ENCODE results near the gene FCSK.
"Not testable (repeated sequence)": the region's sequence is repeated elsewhere in the genome, so short reads cannot be mapped to it uniquely, and the experiment has no call there.

The FCSK gene

DNA sequence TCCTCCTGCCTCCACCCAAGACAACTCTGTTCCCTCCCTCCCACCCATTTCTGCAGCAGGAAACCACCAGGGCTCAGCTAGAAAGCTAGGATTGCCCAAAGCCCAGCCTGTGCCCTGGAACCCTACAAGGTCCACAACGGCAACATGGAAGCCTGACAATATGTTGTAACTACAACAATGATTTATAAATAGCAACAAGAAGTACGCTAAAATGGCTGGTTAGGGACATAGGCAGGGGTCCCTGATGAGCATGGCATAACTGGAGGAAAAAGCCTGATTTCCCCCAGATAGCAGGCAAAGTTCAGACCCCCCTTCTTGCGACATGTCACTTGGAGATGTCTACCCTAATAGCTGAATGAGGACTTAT is 22.1 kb upstream of the FCSK start:
- no peak for DNase-seq (ENCODE audit: low read depth)

DNA sequence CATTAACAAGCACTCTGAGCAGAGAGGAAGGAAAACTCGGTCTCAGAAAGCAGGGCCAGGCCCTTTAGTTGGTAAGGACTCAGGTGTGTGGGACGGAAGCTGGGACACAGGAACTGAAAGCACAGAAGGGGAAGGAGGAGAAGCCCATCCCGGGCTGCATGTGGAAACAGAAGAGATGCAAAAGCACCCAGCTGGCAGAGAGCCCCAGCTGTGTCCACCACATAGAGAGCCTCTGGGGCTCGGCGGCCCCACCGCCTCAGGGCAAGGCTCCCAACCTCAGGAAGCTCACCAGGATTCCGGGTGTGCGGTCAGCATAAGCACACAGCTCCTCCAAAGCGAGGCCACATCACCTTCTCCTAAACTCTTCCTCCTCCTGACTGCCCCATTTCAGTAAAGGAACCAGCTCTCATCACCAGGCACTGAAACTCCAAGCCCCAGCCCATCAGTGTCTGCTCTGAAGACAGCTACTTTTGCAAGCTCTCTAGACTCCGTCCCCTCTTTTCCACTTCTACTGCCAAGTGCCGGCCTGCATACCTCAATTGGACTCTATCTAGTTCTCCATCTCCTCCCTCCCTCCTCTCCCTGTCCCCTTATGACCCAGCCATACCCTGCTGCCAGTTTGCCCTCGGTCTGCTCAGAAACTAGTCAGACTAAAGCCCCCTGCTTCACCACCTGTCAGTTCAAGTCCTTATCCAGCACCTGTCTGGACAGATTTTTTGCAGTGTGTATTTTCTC is 21.5 kb upstream of the FCSK start:
- DNase-seq (ENCODE audit: low read depth): no peak

DNA sequence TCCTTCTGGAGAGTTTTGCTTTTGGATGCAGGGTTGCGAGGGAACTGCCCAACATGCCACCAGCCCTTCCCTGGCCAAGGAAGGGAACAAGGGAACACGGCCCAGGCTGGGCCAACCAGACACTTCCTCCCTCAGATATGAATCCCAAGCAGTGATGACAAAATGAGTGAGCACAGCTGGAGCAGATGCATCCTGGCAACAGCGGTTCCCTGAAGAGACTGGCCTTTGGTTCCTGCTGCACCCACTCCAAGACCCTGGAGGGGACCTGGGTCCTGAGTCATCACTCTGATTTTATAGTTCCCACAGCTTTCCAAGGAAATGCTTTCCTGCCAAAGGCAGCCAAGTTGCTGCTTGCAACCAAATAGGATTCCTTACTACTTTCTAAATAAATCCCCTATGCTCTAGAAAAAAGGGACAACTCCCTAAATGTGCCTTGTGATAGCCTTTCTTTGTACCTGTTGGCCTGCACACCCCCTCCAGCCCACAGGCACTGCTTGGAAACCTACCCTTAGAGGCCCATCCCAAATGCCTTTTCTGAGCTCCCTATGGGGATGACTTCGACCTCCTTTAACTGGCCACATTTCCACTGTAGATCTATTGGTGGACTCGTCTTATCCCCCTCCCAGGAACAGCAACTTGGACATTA is 20.8 kb upstream of the FCSK start:
- DNase-seq (ENCODE audit: low read depth): no peak

DNA sequence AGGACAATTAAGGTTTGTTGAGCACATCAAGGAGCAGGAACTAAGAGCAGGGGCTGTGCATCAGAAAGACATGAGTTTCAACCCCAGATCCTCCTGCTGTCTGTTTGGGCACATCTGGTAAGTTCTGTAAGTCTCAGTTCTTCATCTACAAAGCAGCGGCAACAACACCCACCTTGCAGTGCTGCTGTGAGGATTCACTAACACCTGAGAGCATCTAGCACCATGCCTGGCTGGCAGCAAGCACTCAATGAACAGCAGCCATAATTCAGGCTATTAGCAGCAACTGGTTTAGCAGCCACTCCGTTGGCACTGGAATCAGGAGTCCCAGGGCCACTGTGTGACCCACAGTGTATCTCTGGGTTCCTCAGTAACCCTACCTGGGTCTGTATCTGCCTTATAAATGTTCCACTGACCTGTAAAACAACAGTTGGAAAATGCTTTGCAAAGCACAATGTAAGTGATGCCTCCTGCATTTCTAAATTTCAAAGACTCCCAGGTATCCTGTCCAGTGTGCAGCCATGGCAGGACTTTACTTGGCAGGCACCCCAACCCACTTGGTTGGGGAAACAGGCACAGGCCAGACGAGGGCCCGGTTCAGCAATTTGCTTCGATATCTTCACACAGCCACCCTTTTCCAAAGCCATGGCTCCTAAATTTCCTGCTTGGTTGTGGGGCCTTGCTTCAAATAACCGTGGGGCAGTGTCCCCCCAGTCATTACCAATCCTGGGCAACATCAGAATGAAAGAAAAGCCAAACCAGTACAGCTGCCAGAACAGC is 19.7 kb upstream of the FCSK start:
- no peak for DNase-seq (ENCODE audit: low read depth)

DNA sequence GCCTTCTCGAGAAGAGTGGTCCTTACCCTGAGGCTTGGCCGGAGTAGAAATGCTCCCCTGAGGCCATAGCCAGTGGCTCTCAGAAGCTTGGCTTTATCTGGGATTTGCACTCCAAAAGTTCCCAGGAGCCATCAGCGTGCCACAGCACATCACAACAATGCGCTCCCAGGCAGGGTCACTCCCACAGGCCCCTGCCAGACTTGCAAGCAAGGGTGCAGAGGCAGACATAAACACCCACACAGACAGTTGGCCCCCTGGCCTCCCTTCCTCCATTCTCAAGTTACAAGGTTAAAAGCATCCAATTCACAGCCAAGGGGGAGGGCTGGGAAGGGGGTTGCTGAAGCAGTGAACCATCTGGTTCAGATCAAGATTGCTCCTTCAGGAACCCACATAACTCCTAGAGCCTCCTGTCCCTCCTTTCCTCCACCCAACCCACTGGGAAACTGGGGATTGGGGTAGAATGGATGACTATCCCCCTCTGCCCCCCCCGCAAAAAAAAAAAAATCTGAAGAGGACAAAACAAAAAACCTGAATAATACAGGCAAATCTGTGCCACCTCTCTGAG is 17.3 kb upstream of the FCSK start:
- DNase-seq (ENCODE audit: low read depth): no peak

DNA sequence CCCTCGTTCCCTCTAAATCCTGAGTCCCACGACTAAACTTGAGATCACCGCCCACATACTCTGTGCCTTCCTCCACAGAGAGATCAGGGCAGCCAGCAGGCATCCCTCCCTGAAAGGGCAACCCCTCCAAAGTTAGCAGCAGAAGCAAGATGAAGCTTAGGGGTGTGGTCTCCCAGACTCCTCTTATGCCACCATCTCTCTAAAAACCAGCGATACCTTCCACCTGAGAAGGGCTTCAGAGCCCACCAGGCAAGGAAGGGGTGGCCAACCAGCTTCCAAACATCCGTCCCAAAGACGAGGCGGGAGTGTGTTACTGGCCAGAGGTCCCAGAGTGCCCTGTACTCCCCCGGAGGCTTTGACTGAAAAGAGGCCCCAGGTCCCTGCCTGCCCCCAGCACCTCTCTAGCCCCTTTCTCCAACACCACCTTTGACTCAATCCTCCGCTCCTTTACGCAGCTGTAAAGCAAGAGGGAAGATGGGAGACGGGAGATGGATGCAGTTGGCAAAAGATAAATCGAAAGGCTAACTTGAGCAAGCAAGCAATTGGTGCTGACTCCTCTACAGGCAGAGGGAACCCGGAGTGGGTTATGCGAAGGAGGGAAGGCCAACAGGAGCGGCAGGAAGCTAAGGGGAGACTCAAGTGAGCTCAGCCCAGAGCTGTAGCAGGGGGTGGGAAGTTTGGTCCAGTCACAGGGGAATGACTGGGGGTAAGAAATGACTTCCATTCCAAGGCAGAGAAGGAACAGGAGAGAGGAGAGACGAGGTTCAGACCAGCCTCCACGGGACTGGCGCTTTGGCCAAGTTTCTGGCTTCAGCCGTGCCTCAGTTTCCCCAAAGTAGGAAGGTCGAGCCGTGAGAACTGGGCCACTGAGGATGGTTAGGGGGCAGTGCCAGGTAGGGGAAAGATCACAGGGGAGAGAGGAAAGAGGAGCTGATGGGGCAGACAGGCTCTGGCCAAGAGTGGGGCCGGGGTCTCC is 16.5 kb upstream of the FCSK start:
- no peak for DNase-seq (ENCODE audit: low read depth)

DNA sequence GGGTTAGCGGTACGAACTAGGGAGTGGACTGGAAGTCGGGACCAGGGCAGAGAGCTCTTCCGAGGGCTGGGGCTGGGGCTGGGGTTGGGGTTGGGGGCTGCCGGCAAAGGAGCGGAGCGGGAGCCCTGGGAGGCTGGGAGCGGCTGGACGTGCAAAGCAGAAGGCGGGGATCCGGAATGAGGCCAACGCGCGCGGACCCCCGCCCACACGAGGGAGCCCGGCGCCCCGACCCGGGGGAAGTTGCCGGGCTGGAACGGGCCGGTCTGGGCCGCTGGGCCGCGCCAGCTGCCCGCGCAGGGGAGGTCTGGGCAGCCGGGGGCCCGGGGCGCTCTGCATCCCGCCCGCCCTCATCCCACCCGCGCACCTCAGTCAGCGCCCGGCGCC is 15.8 kb upstream of the FCSK start:
- DNase-seq (ENCODE audit: low read depth): no peak

DNA sequence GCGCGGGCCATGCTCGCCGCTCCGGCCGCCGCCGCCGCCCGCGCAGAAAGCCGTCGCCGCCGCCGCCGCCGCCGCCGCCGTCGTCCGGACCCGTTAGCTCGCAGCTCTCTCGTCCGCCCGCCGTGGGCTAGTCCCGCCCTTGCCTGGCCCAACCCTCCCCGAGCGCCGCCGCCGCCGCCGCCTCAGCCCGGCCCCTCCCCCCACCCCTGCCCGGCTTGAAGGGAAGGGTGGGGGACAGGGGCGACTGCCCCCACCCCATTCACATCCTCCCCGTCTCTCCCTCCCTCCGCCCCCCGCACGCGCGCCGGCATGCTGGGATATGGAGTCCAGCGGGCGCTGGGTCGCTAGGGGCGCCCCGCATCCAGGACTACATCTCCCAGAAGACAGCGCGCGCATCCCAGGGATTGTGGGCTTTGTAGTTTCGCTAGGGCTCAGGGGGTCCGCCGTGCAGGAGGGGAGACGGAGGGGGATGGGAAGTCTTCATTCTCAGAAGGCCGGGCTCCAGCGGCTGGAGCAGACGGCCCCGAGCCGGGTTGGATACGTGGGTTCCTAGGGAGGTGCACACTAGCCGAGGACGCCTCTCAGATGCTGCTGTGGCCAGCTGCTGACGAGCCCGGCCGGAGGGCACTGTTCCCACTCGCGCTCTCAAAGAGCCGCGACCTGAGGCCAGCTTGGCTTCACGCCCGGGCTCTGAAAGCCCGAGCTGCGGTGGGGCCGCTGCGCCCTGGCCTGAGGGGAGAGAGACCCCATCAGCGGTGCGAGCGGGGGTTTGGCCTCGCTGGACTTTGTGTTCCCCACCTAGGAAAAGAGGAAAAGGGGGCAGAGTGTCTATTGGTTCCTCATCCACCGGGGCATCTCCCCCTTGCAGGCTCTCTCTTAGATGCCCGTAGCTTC is 15.2 kb upstream of the FCSK start, which contains the start of gene ST3GAL2:
TSS of gene ST3GAL2 (minus strand) at position 132 of the 894 bp plus-strand sequence. CDS start 40,570 bp downstream, outside the sequence.
- DNase-seq (ENCODE audit: low read depth): peak; percentile 86

DNA sequence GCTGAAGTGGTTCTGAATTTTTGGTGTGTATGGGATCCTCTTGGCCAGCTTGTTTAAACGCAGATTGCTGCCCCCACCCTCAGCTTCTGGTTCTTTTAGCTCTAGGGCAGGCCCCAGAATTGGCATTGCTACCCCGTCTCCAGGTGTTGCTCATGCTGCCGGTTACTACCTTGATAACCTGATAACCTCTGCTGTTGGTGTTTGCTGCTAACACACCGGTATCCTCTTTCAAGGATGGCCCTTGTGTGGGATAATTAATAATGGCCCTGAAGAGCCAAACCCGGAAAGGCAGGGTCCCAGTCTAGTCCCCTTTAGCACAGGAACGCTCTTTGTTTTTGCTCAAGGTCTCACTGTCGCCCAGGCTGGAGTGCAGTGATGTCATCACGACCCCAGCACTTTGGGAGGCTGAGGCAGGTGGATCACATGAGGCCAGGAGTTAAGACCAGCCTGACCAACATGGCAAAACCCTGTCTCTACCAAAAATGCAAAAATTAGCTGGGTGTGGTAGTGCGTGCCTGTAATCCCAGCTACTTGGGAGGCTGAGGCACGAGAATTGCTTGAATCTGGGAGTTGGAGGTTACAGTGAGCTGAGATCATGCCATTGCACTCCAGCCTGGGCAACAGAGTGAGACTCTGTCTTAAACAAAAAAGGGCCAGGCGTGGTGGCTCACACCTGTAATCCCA is 14.2 kb upstream of the FCSK start:
- DNase-seq (ENCODE audit: low read depth): no peak

DNA sequence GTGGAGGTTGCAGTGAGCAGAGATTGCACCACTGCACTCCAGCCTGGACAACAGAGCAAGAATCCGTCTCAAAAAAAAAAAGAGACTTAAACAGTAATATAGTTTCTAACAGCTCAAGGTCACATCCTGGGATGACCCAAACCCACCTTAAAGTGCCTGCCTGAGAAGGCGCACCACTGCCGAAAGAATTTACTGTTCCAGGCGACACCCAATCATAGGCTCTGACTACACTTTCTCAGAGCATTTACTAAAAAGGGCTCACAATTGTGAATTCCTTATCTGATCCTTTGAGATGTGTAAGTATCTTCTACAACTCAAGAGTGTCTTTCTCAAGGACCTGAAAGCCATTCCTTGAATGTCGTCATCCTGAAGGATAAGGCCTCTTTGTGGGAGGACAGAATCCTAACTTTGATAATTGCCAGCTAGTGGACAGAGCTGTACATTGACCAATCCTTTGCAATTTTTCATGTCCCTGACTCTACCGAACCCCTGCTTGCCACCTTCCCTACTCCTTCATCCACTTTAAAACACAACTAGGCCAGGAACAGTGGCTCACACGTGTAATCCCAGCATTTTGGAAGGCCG is 12.9 kb upstream of the FCSK start:
- DNase-seq (ENCODE audit: low read depth): no peak

DNA sequence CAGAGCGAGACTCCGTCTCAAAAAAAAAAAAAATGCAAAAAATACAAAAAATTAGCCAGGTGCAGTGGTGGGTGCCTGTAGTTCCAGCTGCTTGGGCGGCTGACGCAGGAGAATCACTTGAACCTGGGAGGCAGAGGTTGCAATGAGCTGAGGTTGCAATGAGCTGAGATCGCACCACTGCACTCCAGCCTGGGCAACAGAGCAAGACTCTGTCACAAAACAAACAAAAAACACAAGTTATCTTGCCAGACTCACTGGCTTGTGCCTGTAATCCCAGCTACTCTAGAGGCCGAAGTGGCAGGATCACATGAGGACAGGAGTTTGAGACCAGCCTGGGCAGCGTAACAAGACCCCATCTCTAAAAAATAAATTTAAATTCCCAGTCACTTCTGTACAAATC is 12.1 kb upstream of the FCSK start:
- no peak for DNase-seq (ENCODE audit: low read depth)

DNA sequence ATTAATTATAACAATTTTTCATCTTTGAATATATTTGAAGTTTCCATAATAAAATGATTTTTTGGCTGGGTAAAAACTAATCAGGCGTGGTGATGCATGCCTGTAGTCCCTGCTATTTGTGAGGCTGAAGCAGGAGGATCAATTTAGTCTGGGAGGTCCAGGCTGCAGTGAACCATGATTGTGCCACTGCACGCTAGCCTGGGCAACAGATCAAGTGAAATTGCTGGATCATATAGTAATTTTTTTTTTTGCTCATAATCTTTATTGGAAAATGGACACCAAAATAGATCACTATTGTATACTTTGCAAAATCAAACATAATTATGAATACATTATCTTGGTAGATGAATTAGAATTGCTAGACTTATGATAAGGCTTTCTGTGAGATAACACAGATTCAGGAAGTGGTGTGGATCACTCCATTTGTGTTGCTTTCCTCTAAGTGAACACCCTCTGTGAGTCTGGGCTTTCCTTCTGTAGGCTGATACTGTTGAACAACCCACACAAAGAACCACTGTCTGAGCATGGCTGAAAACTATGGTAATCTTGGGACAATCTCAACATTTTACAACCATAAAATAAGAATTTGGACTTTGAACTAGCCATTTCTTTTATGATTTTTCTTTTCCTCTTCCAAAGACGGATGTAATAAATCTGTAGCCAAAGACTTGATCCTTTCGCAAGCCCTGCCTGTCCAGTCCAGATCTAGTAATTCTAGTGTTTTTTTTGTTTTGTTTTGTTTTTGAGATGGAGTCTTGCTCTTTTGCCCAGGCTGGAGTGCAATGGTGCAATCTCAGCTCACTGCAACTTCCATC is 9.9 kb upstream of the FCSK start:
- DNase-seq (ENCODE audit: low read depth): no peak

DNA sequence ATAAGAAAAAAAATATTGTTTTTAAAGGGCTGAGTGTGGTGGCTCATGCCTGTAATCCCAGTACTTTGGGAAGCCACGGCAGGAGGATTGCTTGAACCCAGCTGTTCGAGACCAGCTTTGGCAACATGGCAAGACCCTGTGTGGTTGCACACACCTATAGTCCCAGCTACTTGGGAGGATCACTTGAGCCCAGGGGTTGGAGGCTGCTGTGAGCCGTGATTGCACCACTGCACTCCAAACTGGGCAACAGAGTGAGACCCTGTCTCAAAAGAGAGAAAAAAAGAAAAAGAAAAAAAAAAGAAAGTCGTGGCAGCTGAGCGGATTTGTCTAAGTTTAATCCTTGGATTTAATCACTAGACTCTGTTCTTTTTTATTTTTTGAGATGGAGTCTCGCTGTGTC is 6.3 kb upstream of the FCSK start:
- DNase-seq (ENCODE audit: low read depth): no peak

DNA sequence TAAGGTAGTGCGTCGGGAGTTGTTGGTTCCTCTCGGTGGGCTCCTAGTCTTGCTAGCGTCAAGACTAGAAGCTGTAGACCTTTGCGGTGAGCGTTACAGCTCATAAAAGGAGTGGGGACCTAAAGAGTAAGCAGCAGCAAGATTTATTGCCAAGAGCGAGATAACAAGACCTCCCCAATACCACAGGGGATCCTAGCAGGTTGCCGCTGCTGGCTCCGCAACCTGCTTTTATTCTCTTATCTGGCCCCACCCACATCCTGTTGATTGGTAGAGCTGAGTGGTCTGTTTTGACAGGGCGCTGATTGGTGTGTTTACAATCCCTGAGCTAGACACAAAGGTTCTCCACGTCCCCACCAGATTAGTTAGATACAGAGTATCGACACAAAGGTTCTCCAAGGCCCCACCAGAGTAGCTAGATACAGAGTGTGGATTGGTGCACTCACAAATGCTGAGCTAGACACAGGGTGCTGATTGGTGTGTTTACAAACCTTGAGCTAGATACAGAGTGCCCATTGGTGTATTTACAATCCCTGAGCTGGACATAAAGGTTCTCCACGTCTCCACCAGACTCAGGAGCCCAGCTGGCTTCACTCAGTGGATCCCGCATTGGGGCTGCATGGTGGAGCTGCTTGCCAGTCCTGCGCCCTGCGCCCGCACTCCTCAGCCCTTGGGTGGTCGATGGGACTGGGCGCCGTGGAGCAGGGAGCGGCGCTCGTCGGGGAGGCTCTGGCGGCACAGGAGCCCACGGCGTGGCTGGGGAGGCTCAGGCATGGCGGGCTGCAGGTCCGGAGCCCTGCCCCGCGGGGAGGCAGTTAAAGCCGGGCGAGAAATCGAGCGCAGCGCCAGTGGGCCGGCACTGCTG is 4.0 kb upstream of the FCSK start:
- not testable (repeated sequence) for DNase-seq (ENCODE audit: low read depth)

DNA sequence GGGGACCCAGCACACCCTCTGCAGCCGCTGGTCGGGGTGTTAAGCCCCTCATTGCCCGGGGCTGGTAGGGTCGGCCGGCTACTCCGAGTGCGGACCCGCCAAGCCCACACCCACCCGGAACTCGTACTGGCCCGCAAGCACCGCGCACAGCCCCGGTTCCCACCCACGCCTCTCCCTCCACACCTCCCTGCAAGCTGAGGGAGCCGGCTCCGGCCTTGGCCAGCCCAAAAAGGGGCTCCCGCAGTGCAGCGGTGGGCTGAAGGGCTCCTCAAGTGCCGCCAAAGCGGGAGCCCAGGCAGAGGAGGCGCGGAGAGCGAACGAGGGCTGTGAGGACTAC is 3.4 kb upstream of the FCSK start:
- not testable (repeated sequence) for DNase-seq (ENCODE audit: low read depth)

DNA sequence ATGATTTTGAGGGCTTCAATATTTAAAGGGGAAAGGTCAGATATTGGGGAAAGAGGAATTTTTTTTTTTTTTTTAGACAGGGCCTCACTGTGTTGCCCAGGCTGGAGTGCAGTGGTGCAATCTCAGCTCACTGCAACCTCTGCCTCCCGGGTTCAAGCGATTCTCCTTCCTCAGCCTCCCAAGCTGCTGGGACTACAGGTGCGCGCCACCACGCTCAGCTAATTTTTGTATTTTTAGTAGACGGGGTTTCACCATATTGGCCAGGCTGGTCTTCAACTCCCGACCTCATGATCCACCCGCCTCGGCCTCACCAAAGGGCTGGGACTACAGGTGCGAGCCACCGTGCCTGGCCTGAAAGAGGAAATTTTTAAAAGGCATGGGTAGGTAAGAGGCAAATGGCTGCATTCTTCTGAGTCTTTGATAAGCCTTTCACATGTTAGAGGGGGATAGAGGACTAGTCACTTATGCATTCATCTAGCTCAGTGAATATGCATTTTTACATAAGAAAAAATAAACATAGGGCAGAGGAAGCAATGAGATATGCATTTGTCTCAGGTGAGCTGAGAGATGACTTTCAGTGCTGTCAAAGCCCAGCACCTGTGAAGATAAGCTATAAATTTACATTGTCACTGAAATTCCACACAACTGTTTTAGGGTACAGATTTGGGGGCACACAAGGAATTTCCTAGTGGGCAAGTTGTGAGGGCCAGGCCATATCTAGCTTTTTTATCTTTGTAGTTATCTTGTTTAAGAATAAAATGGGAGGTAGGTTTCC is 1.1 kb upstream of the FCSK start:
- no peak for DNase-seq (ENCODE audit: low read depth)

DNA sequence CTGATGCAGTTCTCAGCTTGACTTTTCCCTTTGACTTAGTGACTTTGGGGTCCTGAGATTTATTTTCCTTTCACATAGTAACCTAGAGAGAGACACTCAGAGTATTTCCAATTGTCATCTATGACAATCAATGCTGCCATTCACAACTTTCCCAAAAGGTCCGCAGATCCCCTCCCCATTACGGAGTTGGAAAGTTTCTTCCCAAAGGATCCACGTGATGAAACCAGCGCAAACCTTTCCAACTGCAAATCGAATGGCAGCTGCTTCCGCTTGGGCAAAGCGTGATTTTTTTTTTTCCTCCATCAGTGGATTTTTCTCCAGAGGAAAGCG is 538 bp upstream of the FCSK start:
- no peak for DNase-seq (ENCODE audit: low read depth)
